DMS53 (cell line): ENCODE data around the gene IRF8.

Experiments used
- DNase-seq: peaks from one replicate; lab custom pipeline; 2025; lab: John Stamatoyannopoulos, UW

IRF8 gene

GRCh38 chr16:85960486-85961046 lies 61.6 kb downstream of the IRF8 start:
- no peak for DNase-seq

GRCh38 chr16:85961988-85962915 lies 63.3 kb downstream of the IRF8 start:
- DNase-seq: no peak

DNA sequence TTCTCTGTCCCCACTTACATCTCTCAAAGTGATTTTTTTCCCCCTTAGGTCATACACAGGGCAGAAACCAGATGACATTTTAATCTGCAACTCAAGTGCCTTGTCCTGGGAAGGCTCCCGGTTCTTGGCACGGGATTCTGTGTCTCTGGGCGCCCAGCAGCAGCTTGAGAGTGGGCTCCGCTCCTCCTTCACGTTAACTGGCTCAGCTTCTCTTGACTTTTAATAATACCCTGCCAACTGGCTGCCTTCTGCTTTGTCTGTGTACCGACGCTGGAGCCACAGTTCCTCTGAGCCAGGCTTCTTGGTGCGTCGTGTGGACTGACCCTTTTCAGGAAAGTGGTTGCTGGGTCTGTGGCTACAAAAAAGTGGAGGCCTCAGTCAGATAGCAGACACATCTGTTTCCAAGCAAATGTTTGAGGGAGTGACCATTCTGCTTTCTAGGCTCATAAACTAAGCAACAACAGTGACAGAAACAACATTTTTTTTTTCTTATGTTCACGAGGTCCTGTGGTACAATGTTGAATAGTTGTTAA lies 64.9 kb downstream of the IRF8 start:
- DNase-seq: no peak

DNA sequence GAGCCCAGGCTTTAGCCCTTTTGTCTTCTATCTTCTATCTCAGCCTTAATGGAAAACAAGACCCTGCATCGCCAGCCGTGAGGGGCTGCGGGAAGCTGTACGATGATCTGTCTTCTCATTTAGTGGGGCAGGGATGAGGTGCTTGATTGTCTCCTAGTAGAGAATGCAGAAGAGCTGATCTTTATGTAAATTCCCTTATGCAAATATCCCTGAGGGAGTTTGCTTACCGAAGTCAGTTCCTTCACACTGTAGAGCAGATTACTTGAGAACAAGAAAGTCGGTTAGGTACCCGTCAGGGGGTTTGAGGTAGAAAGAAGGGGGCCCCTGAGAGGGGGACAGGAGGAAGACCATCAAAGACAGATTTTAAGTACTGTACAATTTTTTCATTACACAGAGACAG lies 66.2 kb downstream of the IRF8 start:
- DNase-seq: no peak

DNA sequence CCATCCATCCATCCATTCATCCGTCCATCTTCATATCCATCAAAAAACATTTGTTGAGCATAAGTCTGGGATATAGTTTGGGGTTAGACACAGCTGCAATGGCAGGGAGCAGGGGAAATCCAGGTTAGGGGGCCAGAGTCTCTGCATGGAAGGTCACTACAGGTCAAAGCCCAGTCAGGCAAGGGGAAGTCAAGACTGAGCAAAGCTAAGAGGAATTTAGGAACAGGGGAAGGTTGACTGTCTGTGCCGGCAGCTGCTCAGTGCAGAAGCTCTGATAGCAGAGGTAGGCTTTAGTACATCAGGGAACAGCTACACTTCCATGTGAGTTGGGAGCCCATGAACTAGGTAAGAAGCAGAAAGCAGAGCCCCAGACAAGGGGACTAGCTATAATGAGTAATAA lies 68.1 kb downstream of the IRF8 start:
- no peak for DNase-seq

DNA sequence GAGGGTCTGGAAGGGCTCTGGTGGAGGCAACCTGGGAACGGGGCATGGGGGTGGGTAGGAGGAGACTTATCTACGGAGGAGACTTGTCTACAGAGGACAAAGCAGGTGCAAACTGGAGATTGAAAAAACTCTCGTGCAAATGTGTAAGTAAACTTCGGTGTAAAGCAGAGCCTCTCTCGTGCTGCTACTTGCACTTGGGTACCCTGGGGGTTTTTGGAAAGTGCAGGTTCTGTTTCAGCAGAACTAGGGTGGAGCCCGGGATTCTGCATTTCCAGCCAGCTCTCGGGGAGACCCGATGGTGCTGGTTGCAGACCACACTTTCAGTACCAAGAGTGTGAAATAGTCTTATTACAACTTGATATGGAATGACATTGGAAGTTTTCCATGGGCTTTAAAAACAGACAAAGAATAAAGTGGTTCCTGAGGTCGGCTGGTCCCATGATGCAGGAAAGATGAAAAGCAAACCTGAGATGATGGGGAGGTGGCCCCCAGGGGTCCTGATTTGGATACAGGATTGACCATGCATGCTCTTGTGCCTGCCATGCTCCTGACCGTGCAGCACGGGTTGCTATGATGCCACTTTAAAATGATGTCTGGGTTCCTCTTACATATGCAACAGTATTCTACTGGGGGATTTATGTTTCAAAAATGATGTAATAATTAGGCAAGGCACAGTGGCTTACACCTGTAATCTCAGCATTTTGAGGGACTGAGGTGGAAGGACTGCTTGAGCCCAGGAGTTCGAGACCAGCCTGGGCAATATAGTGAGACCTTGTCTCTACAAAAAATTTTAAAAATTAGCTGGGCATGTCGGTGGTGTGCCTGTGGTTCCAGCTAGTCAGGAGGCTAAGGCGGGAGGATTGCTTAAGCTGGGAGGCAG lies 69.3 kb downstream of the IRF8 start:
- no peak for DNase-seq

- no peak for DNase-seq
Measured at GRCh38 chr16:85969159-85969558, 70.2 kb downstream of the IRF8 start.

DNA sequence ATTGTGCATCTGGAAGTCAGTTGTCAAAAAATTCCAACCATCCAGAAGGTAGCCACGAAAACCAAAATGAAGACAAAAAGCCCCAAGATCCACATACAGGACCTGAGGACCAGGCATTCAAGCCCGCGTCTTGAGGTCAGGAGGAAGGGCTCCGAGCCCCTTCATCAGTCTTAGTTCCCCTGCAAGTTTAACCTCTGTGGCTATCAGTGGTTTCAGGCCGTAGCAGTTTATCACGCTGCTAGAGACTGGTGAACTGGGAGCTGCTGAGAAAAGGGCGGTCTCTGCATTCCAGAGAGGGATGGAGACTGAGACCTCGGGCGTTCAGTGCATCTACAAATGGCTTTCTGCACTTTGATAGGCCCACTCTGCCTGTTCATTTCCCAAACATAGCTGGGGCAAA lies 70.6 kb downstream of the IRF8 start:
- DNase-seq: no peak

GRCh38 chr16:85970016-85970733 lies 71.2 kb downstream of the IRF8 start:
- no peak for DNase-seq

GRCh38 chr16:85970738-85971137 lies 71.8 kb downstream of the IRF8 start:
- DNase-seq: no peak
